Measurements from ENCODE around the gene ALG14. TPM values are rescaled to one million over a fixed set of nuclear protein-coding genes. Genes with fewer than 3 reads are reported as not detected.

ALG14 gene
- total and polyA plus RNA-seq, 10 of the 15 experiments (the other 5 are each of a cell fraction or from before 2014, with no cell fraction given): 2.6 to 19.2 (median 7.5) TPM

DNA sequence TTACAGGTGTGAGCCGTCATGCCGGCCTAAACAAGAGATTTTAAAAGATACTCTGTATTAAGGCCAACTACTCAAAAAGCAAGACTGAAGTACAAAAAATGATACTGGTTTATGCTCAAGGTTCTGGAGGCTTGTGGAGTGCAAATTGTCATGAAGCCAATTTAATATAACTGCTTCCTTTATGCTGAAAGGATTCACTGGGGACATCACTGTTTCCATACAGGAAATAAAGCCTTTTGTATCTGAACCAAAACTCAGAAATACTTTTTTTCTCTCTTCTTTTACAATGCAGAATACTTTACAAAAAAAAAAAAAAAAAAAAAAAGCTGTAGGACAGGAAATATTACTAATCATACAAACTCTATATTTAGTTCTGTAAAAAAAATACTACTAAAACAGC lies 90.4 kb downstream of the ALG14 start:
- SMC1A ChIA-PET (ENCODE audit: uncharacterized antibody, unreplicated experiment): no interaction called here

More for the DNA sequence above, 90.4 kb downstream of the ALG14 start:
- no peaks in the 10 kb centered on the region for H4K20me1 ChIP-seq (ENCODE audit: control insufficient read depth, insufficient read depth)
- 100% methylated on average over 2 of the region's 2 CpGs for WGBS (ENCODE audit: insufficient coverage, insufficient replicate concordance, low lambda C conversion rate, missing lambda C conversion rate)
- BruUV-seq (replicated peaks): no TSS peak
- H3K79me2 ChIP-seq (ENCODE audit: control insufficient read depth, insufficient read depth, low read length): no peaks in the 10 kb centered on the region
- ChIA-PET CTCF (no interaction called here), RAD21 (ENCODE audit: unreplicated experiment) (no interaction called here), POLR2A (no interaction called here)
- in situ Hi-C loops (cut with MboI): no loop called here
- DNase-seq (ENCODE audit: low read depth, low spot score): no peak
- no peaks in the 10 kb centered on the region for H3K9me3 ChIP-seq (replicated peaks; ENCODE audit: control insufficient read depth, insufficient read depth, low read length)
- no peak overlapping the region for H2AFZ ChIP-seq (ENCODE audit: control insufficient read depth, low read depth, low read length)
- ATAC-seq: no peak
- TF ChIP-seq KAT2A (conservative IDR thresholded peaks at IDR 0.05; ENCODE audit: control insufficient read depth, low read depth, low read length): no peak
- TF ChIP-seq, protein P1, sequence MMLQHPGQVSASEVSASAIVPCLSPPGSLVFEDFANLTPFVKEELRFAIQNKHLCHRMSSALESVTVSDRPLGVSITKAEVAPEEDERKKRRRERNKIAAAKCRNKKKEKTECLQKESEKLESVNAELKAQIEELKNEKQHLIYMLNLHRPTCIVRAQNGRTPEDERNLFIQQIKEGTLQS (IDR thresholded peaks at IDR 0.05; ENCODE audit: borderline replicate concordance, extremely low read depth, low read depth, low read length): no peak
- no peak for TF ChIP-seq LARP7 (IDR thresholded peaks at IDR 0.05)
- TF ChIP-seq HDAC2 (IDR thresholded peaks at IDR 0.05): no peak
- TF ChIP-seq, protein P2, sequence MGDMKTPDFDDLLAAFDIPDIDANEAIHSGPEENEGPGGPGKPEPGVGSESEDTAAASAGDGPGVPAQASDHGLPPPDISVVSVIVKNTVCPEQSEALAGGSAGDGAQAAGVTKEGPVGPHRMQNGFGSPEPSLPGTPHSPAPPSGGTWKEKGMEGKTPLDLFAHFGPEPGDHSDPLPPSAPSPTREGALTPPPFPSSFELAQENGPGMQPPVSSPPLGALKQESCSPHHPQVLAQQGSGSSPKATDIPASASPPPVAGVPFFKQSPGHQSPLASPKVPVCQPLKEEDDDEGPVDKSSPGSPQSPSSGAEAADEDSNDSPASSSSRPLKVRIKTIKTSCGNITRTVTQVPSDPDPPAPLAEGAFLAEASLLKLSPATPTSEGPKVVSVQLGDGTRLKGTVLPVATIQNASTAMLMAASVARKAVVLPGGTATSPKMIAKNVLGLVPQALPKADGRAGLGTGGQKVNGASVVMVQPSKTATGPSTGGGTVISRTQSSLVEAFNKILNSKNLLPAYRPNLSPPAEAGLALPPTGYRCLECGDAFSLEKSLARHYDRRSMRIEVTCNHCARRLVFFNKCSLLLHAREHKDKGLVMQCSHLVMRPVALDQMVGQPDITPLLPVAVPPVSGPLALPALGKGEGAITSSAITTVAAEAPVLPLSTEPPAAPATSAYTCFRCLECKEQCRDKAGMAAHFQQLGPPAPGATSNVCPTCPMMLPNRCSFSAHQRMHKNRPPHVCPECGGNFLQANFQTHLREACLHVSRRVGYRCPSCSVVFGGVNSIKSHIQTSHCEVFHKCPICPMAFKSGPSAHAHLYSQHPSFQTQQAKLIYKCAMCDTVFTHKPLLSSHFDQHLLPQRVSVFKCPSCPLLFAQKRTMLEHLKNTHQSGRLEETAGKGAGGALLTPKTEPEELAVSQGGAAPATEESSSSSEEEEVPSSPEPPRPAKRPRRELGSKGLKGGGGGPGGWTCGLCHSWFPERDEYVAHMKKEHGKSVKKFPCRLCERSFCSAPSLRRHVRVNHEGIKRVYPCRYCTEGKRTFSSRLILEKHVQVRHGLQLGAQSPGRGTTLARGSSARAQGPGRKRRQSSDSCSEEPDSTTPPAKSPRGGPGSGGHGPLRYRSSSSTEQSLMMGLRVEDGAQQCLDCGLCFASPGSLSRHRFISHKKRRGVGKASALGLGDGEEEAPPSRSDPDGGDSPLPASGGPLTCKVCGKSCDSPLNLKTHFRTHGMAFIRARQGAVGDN (IDR thresholded peaks at IDR 0.05): no peak
- TF ChIP-seq ZSCAN29 (IDR thresholded peaks at IDR 0.05): no peak
- TF ChIP-seq POLR2AphosphoS2 (IDR thresholded peaks at IDR 0.05; ENCODE audit: low read depth, low read length): no peak
- no peak for TF ChIP-seq EP300 (IDR thresholded peaks at IDR 0.05; ENCODE audit: borderline replicate concordance in 1 of 2, control insufficient read depth in 1 of 2, low read depth in 2 of 2, low read length in 2 of 2)
- TF ChIP-seq, protein P3, sequence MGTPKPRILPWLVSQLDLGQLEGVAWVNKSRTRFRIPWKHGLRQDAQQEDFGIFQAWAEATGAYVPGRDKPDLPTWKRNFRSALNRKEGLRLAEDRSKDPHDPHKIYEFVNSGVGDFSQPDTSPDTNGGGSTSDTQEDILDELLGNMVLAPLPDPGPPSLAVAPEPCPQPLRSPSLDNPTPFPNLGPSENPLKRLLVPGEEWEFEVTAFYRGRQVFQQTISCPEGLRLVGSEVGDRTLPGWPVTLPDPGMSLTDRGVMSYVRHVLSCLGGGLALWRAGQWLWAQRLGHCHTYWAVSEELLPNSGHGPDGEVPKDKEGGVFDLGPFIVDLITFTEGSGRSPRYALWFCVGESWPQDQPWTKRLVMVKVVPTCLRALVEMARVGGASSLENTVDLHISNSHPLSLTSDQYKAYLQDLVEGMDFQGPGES (IDR thresholded peaks at IDR 0.05): no peak
- no peak for TF ChIP-seq RELA (IDR thresholded peaks at IDR 0.05; ENCODE audit: borderline replicate concordance, partially characterized antibody)
- TF ChIP-seq, protein P4, sequence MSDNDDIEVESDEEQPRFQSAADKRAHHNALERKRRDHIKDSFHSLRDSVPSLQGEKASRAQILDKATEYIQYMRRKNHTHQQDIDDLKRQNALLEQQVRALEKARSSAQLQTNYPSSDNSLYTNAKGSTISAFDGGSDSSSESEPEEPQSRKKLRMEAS (IDR thresholded peaks at IDR 0.05; ENCODE audit: low read depth, low read length): no peak
- TF ChIP-seq NFXL1 (IDR thresholded peaks at IDR 0.05; ENCODE audit: borderline replicate concordance): no peak
- no peak overlapping the region for H3K27ac ChIP-seq (ENCODE audit: control insufficient read depth, insufficient read depth)
- no peaks in the 10 kb centered on the region for H3K36me3 ChIP-seq (ENCODE audit: control insufficient read depth in 2 of 2, insufficient read depth in 2 of 2, low read length in 1 of 2)
- no peaks in the 10 kb centered on the region for H3K4me1 ChIP-seq (ENCODE audit: control insufficient read depth, insufficient read depth, low read length)
- no peak overlapping the region for H3K9ac ChIP-seq (ENCODE audit: control insufficient read depth, insufficient read depth, low read length)
- no peak overlapping the region for H3K4me3 ChIP-seq
- H3K27me3 ChIP-seq (replicated peaks in 1 of 2; ENCODE audit: control insufficient read depth in 2 of 2, insufficient read depth in 2 of 2, low read length in 1 of 2): no peaks in the 10 kb centered on the region
- no peak overlapping the region for H3K4me2 ChIP-seq (ENCODE audit: control insufficient read depth, insufficient read depth)
- intact Hi-C loops (cut with micrococcal nuclease; ENCODE audit: unreplicated experiment): no loop called here
- no peak for FAIRE-seq
